KBM-7 (cell line): ENCODE data around the gene OR4P4.

Source experiments
- DNase-seq: peaks from one replicate; pipeline ENCODE4 v3.0.0-alpha.2; 2015
- in situ Hi-C: fragments of 300-500 bp; cut with MboI; formaldehyde crosslinking; loops from 2 replicates; pipeline ENCODE4 v1.14.3; 2020; ENCODE audit warnings: low sequenced_read_pairs, low pct_unique_long_range_greater_than_20kb, mixed read lengths

Gene OR4P4

DNA sequence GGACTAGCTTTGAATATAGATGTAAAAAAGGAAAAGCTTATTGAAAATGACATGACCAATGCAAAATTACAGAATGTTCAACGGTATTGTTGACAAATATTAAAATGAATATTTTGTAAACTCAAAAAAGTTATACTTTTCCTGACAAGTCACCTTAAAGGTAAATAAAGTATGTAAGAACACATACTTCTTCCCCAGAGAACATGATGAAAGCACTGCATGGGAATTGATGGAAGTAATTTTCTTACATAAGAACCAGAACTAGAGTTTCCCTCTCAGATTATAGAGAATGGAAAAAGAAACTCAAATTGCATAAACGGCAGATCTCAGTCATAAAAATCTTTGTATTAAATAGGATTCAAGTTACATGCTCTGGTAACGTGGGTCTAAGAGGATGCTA lies at the start of gene OR4P4:
TSS of gene OR4P4 (plus strand) at position 301 of the 400 bp plus-strand sequence.
- DNase-seq = no peak
- in situ Hi-C loops = no loop called here

DNA sequence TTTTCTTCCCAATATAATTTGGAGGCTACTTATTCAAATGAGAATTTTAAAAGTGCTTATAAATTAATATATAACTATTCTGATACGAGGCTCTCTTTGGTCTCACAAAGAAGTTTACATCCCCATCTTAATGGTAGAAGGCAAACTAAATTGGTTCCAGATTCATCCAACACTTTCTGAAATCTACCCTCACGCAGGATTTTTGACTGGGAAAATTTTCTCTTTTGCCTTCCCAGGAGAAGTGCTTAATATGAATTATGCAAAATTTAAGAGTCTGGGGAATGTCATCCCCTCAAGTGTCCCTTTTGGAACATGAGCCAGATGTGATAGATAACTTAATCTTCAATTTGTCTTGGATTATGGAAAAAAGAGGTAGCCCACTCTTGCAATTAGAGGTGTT lies 27.4 kb upstream of the OR4P4 start, which contains the start of gene OR4C11:
TSS of gene OR4C11 (minus strand) at position 101 of the 400 bp plus-strand sequence. CDS start 3,272 bp downstream, outside the sequence.
- in situ Hi-C loops = no loop called here
- DNase-seq = no peak

DNA sequence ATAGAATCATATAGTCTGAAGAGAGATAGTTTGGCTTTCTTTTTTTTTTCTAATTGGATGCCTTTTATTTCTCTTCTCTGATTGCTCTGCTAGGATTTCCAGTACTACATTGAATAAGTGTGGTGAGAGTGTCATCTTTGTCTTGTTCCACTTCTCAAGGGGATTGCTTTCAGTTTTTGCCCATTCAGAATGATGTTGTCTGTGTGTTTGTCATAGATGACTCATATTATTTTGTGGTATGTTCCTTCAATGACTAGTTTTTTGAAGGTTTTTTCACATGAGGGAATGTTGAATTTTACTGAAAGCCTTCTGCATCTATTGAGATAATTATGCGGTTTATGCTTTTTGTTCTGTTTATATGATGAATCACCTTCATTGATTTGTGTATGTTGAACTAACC lies 10.4 kb upstream of the OR4P4 start:
- DNase-seq = no peak
- in situ Hi-C loops = no loop called here

GRCh38 chr11:55648027-55648426 lies 13.1 kb downstream of the OR4P4 start, which contains the start of gene OR4S2:
OR4S2 (plus strand) TSS chr11:55648327; CDS start chr11:55650904, 2,577 bp downstream.
- in situ Hi-C loops = no loop called here
- DNase-seq = no peak

- in situ Hi-C loops = no loop called here
Measured at GRCh38 chr11:55652560-55652959, 17.6 kb downstream of the OR4P4 start.

DNA sequence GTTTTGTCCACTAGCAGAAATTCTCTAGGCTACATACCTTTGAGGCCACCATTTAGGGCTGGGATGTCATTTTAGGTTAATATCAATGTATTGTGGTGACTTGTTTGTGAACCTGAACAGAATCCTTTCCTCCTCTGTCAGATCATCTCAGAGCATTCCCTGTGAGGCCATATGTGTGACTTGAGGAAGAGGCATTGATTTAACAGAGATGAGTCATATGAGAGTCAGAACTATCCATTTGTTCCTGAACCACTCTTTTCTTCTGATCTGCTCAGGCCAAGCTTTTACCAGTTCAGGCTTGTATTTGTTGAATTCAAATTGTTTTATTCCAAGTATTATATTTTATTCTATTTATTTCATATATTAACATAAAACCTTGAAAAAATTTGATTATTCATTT lies 20.2 kb downstream of the OR4P4 start:
- no peak for DNase-seq
- in situ Hi-C loops = no loop called here

More at GRCh38 chr11:55652560-55652959, 17.6 kb downstream of the OR4P4 start:
- DNase-seq = no peak

GRCh38 chr11:55658031-55658573 lies 23.2 kb downstream of the OR4P4 start:
- DNase-seq = no peak
- in situ Hi-C loops = no loop called here

DNA sequence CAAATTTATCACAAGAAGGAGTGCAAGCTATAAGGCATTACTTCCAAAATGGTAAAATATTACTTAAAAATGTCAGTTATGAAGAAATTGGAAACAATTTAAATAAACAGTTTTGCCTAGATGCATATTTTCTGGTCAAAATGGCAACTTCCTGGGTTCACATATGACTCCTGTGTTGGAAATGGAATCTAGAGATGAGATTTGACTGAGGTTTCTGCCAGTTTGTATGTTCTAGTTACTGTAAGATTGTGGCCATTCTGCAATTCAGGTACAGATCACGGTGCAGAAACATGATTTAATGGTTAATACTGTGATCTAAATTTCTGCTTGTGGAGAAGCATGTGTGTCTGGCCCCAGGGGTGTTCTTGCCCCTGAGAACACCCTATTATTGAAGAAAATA lies 23.7 kb downstream of the OR4P4 start:
- DNase-seq = no peak
- in situ Hi-C loops = no loop called here

DNA sequence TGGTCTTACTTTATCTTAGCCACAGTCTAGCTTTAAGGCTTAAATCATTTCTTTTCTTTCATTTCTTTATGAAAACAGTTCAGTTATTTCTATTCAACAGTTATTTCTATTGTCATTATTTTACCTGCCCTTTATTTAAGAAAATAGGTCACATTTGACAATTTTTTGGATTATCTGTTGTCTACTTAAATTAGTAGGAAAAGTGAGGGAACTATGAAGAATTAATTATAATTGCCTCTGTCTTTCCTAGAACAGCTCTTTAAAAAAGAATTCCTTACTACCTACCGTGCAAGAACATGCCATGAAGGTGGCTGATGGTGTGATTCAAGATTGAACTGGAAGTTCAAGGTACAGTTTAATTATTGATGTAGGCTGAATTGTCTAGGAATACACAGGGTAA lies 27.0 kb downstream of the OR4P4 start, which contains the start of gene OR4C6:
TSS of gene OR4C6 (plus strand) at position 301 of the 400 bp plus-strand sequence. CDS start 2,966 bp downstream, outside the sequence.
- DNase-seq = no peak
- in situ Hi-C loops = no loop called here

- no peak for DNase-seq
- in situ Hi-C loops = no loop called here
Measured at GRCh38 chr11:55669376-55669775, 34.5 kb downstream of the OR4P4 start.

GRCh38 chr11:55673860-55674259 lies 38.9 kb downstream of the OR4P4 start:
- in situ Hi-C loops = no loop called here
- DNase-seq = no peak
